ENCODE data around the gene TSBP1. TPM values are rescaled to one million over a fixed set of nuclear protein-coding genes. Genes with fewer than 3 reads are reported as not detected.
"Not testable (repeated sequence)": the region's sequence is repeated elsewhere in the genome, so short reads cannot be mapped to it uniquely, and the experiment has no call there.

Gene TSBP1
- total and polyA plus RNA-seq, 9 of the 15 experiments (the other 6 are each of a cell fraction or from before 2014, with no cell fraction given) = not detected

GRCh38 chr6:32367644-32368043 is 4.1 kb downstream of the TSBP1 start:
- no peak for TF ChIP-seq GABPB2 (CRISPR knock-in tag; conservative IDR thresholded peaks at IDR 0.05)
- TF ChIP-seq ZNF316 (IDR thresholded peaks at IDR 0.05) = peak; percentile 97
- no peak for TF ChIP-seq ATF3 (IDR thresholded peaks at IDR 0.05)
- no peak for TF ChIP-seq ATF3 (CRISPR knock-in tag; conservative IDR thresholded peaks at IDR 0.05)
- no peak for TF ChIP-seq MTA2 (IDR thresholded peaks at IDR 0.05; ENCODE audit: low read depth)
- no peak for TF ChIP-seq TCF7L2 (IDR thresholded peaks at IDR 0.05; ENCODE audit: low read depth, low read length)
- peak; percentile 93 for TF ChIP-seq C11orf30 (IDR thresholded peaks at IDR 0.05; ENCODE audit: low read depth)
- peak; percentile 97 for TF ChIP-seq MAFF (IDR thresholded peaks at IDR 0.05; ENCODE audit: low read length)
- peak; percentile 92 for TF ChIP-seq MAFG (tag; conservative IDR thresholded peaks at IDR 0.05)
- no peak for TF ChIP-seq PHB2 (IDR thresholded peaks at IDR 0.05; ENCODE audit: low read depth)
- no peak for TF ChIP-seq ZFPM2 (CRISPR knock-in tag; IDR thresholded peaks at IDR 0.05)
- peak; percentile 98 for TF ChIP-seq MAFK (IDR thresholded peaks at IDR 0.05; ENCODE audit: low read length)
- Histone ChIP-seq H3K4me2 (ENCODE audit: insufficient read depth, low read length) (no peak overlapping the region), H3K9ac (ENCODE audit: insufficient read depth in 1 of 2, low read depth in 2 of 2, low read length in 2 of 2) (no peak overlapping the region), H3K9me3 (replicated peaks; ENCODE audit: control insufficient read depth, insufficient read depth, low read depth, low read length) (no peaks in the 10 kb centered on the region), H2AFZ (ENCODE audit: low read depth, low read length) (no peak overlapping the region), H3K27ac (ENCODE audit: extremely low read depth, low read depth, low read length) (no peak overlapping the region), H3K9me1 (ENCODE audit: control insufficient read depth, insufficient read depth, low read length) (no peaks in the 10 kb centered on the region), H3K27me3 (ENCODE audit: control insufficient read depth in 2 of 2, insufficient read depth in 2 of 2, low read length in 2 of 2) (peaks cover 12 to 24% of the 10 kb centered on the region in 2 experiments; a peak in 4 of 5 replicates), H3K4me1 (replicated peaks in 1 of 2; ENCODE audit: control insufficient read depth in 2 of 2, insufficient read depth in 2 of 2, low read length in 2 of 2) (no peaks in the 10 kb centered on the region), H4K20me1 (replicated peaks; ENCODE audit: control insufficient read depth, insufficient read depth, low read length) (no peaks in the 10 kb centered on the region), H3K4me3 (no peak overlapping the region), H3K79me2 (ENCODE audit: control insufficient read depth, insufficient read depth, low read length) (no peaks in the 10 kb centered on the region), H3K36me3 (ENCODE audit: control insufficient read depth, insufficient read depth, low read length) (no peaks in the 10 kb centered on the region)
- WGBS (ENCODE audit: insufficient coverage, low coverage, missing lambda C conversion rate) = 0% methylated on average over 3 of the region's 3 CpGs
- in situ Hi-C loops (cut with MboI) (no loop called here), intact Hi-C loops (cut with micrococcal nuclease) (no loop called here)
- no peak for ATAC-seq
- BruUV-seq (replicated peaks) = no TSS peak
- no peak for DNase-seq (ENCODE audit: extremely low read depth in 1 of 4, low spot score in 3 of 4)
- CTCF ChIA-PET (ENCODE audit: low intra/inter-chr PET ratio) = no interaction called here
- POLR2A ChIA-PET = no interaction called here
- no peak for FAIRE-seq

- FAIRE-seq; intact Hi-C loops (cut with micrococcal nuclease); CTCF ChIA-PET (ENCODE audit: low intra/inter-chr PET ratio); H3K27me3 ChIP-seq (ENCODE audit: control insufficient read depth in 2 of 2, insufficient read depth in 2 of 2, low read length in 2 of 2); H2AFZ ChIP-seq (ENCODE audit: low read depth, low read length); H3K4me2 ChIP-seq (ENCODE audit: insufficient read depth, low read length); H3K9me3 ChIP-seq (replicated peaks; ENCODE audit: control insufficient read depth, insufficient read depth, low read depth, low read length); in situ Hi-C loops (cut with MboI); DNase-seq (ENCODE audit: extremely low read depth in 1 of 4, low spot score in 3 of 4); H3K36me3 ChIP-seq (ENCODE audit: control insufficient read depth, insufficient read depth, low read length); H3K27ac ChIP-seq (ENCODE audit: extremely low read depth, low read depth, low read length); H3K79me2 ChIP-seq (ENCODE audit: control insufficient read depth, insufficient read depth, low read length); POLR2A ChIA-PET; ATAC-seq; H3K9ac ChIP-seq (ENCODE audit: insufficient read depth in 1 of 2, low read depth in 2 of 2, low read length in 2 of 2); H3K4me1 ChIP-seq (replicated peaks in 1 of 2; ENCODE audit: control insufficient read depth in 2 of 2, insufficient read depth in 2 of 2, low read length in 2 of 2); H3K9me1 ChIP-seq (ENCODE audit: control insufficient read depth, insufficient read depth, low read length); BruUV-seq (replicated peaks); H4K20me1 ChIP-seq (replicated peaks; ENCODE audit: control insufficient read depth, insufficient read depth, low read length); H3K4me3 ChIP-seq: not testable (repeated sequence)
- WGBS (ENCODE audit: insufficient coverage, low coverage, missing lambda C conversion rate) = no CpG with 5 or more reads among the region's 1 CpG
Observed at GRCh38 chr6:32359225-32359624, 12.5 kb downstream of the TSBP1 start.

Data from K562 (cell line).